ENCODE data around the gene COL13A1.

DNA sequence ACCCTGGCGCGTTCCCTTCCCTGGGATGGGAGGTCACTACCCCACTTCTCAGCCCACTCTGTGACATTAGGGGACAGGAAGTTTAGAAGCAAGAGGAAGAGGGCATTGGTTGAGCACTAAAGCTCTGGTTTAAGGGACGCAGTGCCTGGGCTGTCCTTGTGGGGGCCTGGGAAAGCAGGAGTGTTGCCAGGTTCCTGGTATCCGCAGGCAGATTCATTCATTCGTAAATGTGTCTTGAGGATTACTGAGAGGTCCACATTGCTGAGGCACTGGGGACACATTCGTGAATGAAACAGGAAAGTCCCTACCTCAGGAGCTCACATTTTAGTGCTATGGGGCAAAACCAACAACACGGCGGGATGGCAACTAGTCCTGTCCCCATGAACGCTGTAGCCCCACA lies 69.4 kb downstream of the COL13A1 start:
- no peak for TF ChIP-seq CTCF (IDR thresholded peaks at IDR 0.05; ENCODE audit: low read depth, low read length, missing input control)
- TF ChIP-seq ZBTB33 (IDR thresholded peaks at IDR 0.05), result no peak
- no peak for TF ChIP-seq FOXA1 (IDR thresholded peaks at IDR 0.05)
- TF ChIP-seq, protein P1, sequence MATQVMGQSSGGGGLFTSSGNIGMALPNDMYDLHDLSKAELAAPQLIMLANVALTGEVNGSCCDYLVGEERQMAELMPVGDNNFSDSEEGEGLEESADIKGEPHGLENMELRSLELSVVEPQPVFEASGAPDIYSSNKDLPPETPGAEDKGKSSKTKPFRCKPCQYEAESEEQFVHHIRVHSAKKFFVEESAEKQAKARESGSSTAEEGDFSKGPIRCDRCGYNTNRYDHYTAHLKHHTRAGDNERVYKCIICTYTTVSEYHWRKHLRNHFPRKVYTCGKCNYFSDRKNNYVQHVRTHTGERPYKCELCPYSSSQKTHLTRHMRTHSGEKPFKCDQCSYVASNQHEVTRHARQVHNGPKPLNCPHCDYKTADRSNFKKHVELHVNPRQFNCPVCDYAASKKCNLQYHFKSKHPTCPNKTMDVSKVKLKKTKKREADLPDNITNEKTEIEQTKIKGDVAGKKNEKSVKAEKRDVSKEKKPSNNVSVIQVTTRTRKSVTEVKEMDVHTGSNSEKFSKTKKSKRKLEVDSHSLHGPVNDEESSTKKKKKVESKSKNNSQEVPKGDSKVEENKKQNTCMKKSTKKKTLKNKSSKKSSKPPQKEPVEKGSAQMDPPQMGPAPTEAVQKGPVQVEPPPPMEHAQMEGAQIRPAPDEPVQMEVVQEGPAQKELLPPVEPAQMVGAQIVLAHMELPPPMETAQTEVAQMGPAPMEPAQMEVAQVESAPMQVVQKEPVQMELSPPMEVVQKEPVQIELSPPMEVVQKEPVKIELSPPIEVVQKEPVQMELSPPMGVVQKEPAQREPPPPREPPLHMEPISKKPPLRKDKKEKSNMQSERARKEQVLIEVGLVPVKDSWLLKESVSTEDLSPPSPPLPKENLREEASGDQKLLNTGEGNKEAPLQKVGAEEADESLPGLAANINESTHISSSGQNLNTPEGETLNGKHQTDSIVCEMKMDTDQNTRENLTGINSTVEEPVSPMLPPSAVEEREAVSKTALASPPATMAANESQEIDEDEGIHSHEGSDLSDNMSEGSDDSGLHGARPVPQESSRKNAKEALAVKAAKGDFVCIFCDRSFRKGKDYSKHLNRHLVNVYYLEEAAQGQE (IDR thresholded peaks at IDR 0.05), result no peak
- no peak for TF ChIP-seq MAX (IDR thresholded peaks at IDR 0.05)
- no peak for TF ChIP-seq JUND (IDR thresholded peaks at IDR 0.05)
- no peak for TF ChIP-seq ATF3 (IDR thresholded peaks at IDR 0.05)
- no peak for TF ChIP-seq RAD21 (IDR thresholded peaks at IDR 0.05)
- TF ChIP-seq YY1 (IDR thresholded peaks at IDR 0.05), result no peak
- TF ChIP-seq TAF1 (conservative IDR thresholded peaks at IDR 0.05), result no peak
- no peak for TF ChIP-seq RXRA (IDR thresholded peaks at IDR 0.05)
